H54 (cell line): ENCODE measurements around the gene DYNAP.

ENCODE experiments used
- DNase-seq: peaks from one replicate; pipeline ENCODE4 v3.0.0; 2011; ENCODE audit warnings: low spot score, mixed read lengths; ENCODE audit not compliant: insufficient read length
- FAIRE-seq: peaks from 3 replicates; lab custom pipeline; 2011; peaks lifted over from hg19 to GRCh38; lab: Jason Lieb, UNC
- POLR2A ChIP-seq: IDR thresholded peaks from 2 replicates; pipeline ENCODE4 v1.6.1; 2011; ENCODE audit warnings: low read depth, mild to moderate bottlenecking, low read length

DYNAP gene, protein sequence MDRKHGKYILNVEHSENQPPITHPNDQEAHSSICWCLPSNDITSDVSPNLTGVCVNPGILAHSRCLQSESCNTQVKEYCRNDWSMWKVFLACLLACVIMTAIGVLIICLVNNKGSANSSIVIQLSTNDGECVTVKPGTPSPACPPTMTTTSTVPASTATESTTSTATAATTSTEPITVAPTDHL

DNA sequence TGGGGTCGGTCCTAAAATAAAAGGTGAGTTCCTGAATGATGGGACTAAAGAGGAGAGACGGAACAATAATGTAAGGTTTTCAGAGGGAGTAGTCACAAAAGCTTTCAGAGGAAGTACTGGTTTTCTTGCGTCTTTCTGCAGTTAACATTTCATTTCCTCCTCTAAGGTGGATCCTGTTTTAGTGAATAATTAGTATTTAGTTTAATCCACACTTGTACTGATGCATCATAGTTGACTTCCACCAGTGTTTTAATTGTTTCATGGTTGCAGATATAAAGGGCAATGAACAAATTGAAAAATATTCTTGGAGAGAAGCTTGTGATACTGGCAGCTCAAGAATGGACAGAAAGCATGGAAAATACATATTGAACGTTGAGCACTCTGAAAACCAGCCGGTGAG, at the start of gene DYNAP:
Gene DYNAP (plus strand): TSS at position 301 of the 400 bp plus-strand sequence. CDS start 38 bp downstream, at position 339.
- FAIRE-seq: no peak
- no peak for TF ChIP-seq POLR2A
- no peak for DNase-seq

DNA sequence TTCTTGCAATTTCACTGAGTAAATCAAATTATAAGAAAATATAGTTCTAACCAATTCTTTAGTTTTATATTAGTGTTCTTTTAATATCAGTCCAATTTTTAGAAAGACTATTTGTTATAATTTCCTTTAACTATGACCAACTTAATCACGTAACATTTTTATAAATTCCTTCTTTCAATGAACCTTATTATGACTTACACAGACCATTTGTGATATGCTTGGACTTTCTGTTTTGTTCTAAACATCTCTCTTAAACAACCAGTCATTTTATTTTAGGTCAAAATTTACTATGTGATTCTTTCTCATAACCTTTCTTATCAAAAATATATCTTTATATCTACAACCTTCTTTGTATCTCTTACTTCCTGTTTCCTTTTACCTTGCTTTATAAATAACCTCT, 39.5 kb upstream of the DYNAP start:
- DNase-seq: no peak
- TF ChIP-seq POLR2A: no peak
- FAIRE-seq: no peak

DNA sequence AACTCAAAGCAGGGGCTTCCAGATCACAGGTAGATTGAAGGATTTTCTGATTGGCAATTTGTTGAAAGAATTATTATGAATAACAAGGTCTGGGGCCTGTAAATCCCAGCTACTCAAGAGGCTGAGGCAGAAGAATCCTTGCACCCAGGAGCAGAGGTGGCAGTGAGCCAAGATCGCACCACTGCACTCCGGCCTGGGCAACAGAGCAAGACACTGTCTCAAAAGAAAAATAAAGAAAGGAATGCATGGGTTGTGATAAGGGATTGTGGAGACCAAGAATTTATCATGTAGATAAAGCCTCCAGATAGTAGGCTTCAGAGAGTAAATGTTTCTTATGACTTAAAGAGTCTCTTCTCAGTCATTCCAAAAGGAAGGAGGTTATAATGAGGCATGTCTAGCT, 35.8 kb upstream of the DYNAP start:
- no peak for TF ChIP-seq POLR2A
- FAIRE-seq: no peak
- DNase-seq: no peak

DNA sequence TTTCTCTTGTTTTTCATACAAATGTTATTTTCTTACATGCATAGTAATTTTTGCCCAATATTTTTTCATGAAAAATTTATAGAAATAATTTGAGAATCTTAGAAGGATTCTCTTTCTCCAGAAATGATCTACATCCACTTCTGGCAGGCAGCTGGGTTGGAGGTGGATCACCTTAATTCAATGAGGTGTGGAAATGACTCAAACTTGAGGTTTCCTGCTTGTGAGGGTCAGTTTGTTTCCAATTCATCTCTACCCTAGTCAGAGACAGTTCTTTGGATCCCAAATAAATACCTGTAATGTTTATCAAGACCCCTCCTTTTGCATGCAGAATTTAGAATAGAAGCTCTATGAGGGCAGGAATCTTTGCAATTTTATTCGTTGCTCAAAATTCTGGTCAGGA, 35.0 kb upstream of the DYNAP start:
- no peak for TF ChIP-seq POLR2A
- no peak for DNase-seq
- no peak for FAIRE-seq

DNA sequence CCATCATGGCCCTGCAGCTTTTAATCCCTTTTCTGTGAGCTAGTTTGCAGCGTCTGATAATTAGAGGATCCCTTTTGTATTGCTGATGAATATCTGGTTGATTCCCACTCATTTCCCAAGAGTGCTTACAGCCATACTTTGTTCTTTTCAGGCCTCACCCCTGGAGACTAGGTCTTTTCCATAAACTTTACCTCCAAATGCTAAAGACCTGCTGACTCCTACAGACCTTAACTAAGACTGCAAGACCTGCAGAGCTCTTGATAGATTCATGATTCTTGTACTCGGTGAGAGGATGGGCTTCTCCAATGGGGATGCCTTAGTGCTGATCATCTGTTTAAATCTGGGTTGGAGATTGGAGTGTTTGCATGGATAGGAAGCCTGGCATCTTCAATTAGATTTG, 33.1 kb upstream of the DYNAP start:
- DNase-seq (no peak), FAIRE-seq (no peak)
- TF ChIP-seq POLR2A: no peak

DNA sequence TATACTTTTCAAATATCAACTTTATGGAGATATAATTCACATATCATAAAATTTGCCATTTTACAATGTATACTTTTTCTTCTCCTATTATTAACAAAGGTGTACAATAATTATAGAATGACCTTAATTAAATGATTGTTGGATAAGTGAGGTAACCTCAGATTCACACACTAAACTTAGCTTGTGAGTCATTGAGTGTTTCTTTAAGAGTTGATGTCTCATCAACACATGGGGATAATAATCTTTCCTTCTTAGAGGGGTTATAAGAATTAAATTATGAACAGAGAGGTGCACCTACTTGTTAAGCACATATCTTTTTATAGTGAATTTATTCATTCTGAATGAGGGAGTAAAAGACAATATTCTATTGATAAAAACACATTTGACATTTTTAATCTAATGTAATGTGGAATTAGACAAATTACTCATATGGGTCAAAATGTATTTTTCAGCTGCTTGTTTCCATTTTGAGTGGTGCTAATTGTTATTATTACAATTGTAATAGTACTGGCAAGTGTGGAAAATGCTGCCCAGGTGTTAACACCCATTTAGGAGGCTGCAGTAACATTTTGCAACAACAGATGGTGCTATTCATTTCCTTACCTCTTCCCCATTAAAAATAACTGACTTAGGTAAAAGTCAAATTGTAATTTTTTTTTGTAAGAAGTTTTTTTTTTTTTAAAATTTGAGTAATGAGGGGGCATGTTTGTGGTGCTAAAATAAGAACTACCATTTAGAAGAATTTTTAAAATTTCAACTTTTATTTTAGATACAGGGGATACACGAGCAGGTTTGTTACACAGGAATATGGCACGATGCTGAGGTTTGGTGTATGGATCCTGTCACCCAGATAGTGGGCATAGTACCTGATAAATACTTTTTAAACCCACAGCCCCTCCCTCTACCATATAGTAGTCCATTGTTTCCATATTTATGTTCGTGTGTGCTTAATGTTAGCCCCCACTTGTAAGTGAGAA, 32.1 kb upstream of the DYNAP start:
- DNase-seq: no peak
- FAIRE-seq: no peak
- no peak for TF ChIP-seq POLR2A

GRCh38 chr18:54561706-54562267, 29.3 kb upstream of the DYNAP start:
- no peak for TF ChIP-seq POLR2A
- no peak for DNase-seq
- no peak for FAIRE-seq

- no peak for FAIRE-seq
- TF ChIP-seq POLR2A: no peak
- no peak for DNase-seq
These were observed 10.8 kb upstream of the DYNAP start for GRCh38 chr18:54580202-54580729.

- no peak for DNase-seq
- TF ChIP-seq POLR2A: no peak
- FAIRE-seq: no peak
These were observed 7.0 kb upstream of the DYNAP start for GRCh38 chr18:54584065-54584464.

GRCh38 chr18:54585743-54586142, 5.3 kb upstream of the DYNAP start:
- no peak for FAIRE-seq
- no peak for DNase-seq
- no peak for TF ChIP-seq POLR2A

DNA sequence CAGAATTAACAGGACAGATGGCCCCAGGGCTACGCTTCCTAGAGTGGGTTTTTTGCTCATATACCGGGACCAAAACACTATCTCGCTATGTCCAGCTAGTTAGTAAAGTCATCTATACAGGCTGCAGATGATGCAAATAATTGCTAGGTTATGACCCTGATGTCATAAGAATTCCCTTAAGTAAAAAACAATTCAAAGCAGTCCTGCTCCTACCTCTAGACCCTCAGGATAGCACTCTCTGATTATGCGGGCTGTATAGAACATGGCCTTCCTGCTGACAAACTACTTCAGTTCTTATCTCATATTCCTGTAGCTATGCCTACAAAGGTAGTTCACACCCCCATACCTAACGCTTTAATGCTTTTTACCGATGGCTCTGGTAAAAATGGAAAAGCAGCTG, 13.2 kb downstream of the DYNAP start:
- DNase-seq (no peak), FAIRE-seq (no peak)
- no peak for TF ChIP-seq POLR2A

DNA sequence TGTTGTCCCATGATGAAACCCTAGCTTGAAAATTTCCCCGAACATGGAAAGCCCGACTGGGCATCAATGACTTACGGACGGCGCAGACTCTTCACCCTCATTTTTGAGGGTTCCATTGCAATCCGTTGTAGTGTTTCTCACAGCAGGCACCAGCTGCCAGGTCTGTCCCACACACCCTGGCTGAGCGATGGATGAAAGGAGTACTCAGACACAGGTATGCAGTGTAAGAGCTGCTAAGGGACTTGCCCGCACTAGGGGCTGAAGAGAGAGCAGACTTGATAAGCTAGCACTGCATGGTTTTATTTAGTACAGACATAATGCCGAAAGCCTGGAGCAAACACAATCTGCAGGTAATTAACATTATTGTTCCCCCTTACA, 15.8 kb downstream of the DYNAP start:
- FAIRE-seq: no peak
- no peak for DNase-seq

DNA sequence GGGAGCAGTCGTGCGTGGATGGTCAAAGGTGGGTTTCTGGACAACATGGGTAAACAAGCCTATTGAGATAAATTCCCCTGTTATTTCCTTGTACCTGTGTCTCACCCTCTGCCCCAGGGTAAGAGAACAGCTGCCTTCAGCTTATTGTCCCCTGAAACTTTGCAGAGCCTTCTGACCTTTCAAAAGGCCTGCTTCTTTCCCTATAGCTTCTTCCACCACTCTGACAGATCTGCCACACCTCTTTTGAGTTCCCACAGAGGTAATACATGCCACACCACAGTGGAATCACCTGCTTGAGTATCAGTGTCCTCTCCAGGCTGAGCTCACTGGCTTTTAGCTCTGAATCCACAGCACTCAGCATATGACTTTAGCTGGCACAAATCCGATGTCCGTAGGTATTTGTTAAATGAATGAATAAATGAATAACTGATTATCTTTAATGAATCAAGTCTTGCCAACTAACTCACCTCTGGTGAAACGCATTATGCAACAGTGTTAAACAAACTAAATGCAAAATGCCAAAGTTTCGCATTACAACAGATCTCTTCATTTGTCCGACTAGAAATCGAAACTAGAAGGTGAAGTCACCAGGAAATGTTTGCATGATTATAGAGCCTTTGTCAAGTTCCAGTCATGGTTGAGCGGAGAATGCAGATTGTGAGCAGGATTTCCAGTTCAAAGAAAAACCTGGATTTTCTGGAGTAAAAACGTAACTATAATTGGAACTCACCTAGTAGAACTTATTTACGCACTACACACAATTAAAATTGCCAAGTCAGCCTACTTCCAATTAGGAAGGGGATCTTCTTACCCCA, 16.4 kb downstream of the DYNAP start:
- FAIRE-seq: peak; percentile 45
- TF ChIP-seq POLR2A: no peak
- no peak for DNase-seq

More for the DNA sequence above, 15.8 kb downstream of the DYNAP start:
- no peak for TF ChIP-seq POLR2A
